ENCODE measurements around the gene CYP4A11. TPM values are rescaled to one million over a fixed set of nuclear protein-coding genes. Genes with fewer than 3 reads are reported as not detected.
"Not testable (repeated sequence)": the region's sequence is repeated elsewhere in the genome, so short reads cannot be mapped to it uniquely, and the experiment has no call there.

Gene CYP4A11
- total RNA-seq, 2 donors from 2014 or later, result not detected

DNA sequence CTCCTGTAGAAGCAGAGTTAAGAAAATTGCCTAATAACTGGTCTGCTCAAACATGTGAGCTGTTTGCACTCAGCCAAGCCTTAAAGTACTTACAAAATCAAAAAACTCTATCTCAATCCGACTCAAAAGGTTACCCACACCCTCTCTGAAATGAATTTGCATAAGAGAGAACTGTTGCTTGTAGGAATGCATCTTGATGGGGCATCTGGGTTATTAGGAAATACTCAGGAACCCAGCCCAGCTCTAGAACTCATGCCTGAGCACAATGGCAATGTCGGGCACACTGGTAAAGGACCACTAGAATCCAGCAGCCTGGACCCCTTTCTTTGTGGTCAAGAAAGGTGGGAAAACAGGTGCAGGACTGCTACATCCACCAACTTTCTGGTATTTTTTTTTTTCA is 6.4 kb upstream of the CYP4A11 start:
- ATAC-seq; DNase-seq (ENCODE audit: low spot score); H3K27ac Mint-ChIP-seq; H3K4me1 Mint-ChIP-seq (ENCODE audit: low read depth in 2 of 2); H3K36me3 Mint-ChIP-seq; H3K4me3 Mint-ChIP-seq; H3K9me3 Mint-ChIP-seq: not testable (repeated sequence)
- H3K27me3 Mint-ChIP-seq, result peaks cover 18 to 28% of the 10 kb centered on the region in 2 donors

DNA sequence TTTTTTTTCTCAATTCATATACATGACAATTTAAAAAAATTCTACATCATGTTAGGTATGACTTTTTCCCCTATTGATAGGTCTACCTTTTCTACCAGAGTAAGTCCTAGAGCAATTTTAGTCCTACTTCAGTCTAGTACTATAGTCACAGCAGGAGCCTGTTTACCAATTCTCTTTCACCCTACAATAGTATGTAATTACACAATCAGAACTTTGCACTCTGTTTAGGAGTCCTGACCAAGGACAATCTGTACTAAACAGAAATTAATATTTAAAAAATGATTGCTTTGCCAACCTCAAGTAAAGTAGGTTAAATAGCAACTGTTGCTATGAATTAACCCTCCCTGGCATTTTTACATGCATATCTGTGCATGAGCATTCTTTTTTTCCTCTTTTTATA is 810 bp upstream of the CYP4A11 start:
- ATAC-seq (no peak), DNase-seq (ENCODE audit: low spot score) (no peak)
- Mint-ChIP-seq H3K36me3 (no peaks in the 10 kb centered on the region), H3K4me3 (no peak overlapping the region), H3K27ac (no peak overlapping the region), H3K27me3 (peaks cover 13 to 24% of the 10 kb centered on the region in 2 donors), H3K4me1 (ENCODE audit: low read depth in 2 of 2) (no peaks in the 10 kb centered on the region), H3K9me3 (no peaks in the 10 kb centered on the region)

DNA sequence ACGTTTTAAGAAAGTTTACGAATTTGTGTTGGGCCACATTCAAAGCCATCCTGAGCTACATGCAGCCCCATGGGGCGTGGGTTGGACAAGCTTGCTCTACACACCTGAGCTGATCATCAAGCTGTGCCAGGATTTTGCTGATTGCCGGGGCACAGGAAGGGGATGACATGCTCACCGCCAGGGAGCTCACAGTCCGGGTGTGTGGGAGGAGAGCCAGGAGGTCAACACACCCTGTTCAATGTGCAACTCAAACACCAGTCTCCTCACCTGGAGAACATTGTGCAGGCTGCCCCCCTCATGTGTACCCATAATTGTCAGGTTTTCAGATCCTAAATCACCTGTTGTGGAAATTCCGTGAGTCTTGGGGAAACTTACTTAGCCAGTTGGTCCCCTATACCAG is 969 bp downstream of the CYP4A11 start:
- H3K27ac Mint-ChIP-seq, result no peak overlapping the region
- H3K9me3 Mint-ChIP-seq, result no peaks in the 10 kb centered on the region
- DNase-seq (ENCODE audit: low spot score) (no peak), ATAC-seq (no peak)
- no peaks in the 10 kb centered on the region for H3K36me3 Mint-ChIP-seq
- H3K4me1 Mint-ChIP-seq (ENCODE audit: low read depth in 2 of 2), result no peaks in the 10 kb centered on the region
- no peak overlapping the region for H3K4me3 Mint-ChIP-seq
- H3K27me3 Mint-ChIP-seq, result peaks cover 16 to 37% of the 10 kb centered on the region in 2 donors

DNA sequence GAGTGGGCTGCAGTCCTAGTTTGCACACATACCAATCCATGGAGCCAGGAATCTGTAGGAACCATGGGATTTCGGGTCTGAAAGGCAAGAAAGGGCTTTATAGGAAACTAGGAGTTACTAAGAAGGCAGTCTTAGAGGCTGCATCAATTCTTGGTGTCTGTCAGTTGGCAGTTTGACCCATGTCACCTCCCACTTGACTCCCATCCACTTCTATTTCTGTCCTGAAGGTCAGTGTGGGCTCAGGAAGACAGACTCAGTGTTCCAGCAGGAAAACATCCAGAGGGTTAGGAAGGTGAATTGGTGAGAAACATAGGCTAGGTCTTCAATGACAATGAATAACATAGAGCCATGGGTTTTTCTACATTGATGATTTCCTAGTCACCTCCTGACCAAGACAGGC is 4.0 kb downstream of the CYP4A11 start:
- Mint-ChIP-seq H3K9me3 (no peaks in the 10 kb centered on the region), H3K36me3 (no peaks in the 10 kb centered on the region), H3K27me3 (peaks cover 10 to 19% of the 10 kb centered on the region in 2 donors), H3K4me3 (no peak overlapping the region), H3K27ac (no peak overlapping the region), H3K4me1 (ENCODE audit: low read depth in 2 of 2) (no peaks in the 10 kb centered on the region)
- ATAC-seq, result no peak
- DNase-seq (ENCODE audit: low spot score), result no peak

DNA sequence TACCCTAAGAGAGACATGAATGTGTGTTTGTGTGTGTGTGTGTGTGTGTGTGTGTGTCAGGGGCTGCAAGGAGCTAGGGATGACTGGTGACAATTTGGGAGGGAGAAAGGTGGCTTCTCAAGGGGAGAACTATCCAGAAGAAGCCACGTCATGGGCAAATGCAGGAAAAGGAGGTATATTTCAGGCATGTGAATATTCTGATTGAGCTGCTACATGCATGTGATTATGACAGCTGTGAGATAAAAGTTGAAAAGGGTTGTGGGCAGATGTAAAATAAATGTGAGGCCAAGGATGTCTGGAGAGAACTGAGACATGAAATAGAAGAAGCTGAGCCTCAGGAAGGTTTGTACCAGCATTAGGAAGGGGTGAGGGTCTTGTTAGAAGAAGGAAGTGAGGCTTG is 4.5 kb downstream of the CYP4A11 start:
- Mint-ChIP-seq H3K4me3 (no peak overlapping the region), H3K4me1 (ENCODE audit: low read depth in 2 of 2) (no peaks in the 10 kb centered on the region), H3K27me3 (peaks cover 13 to 23% of the 10 kb centered on the region in 2 donors), H3K27ac (no peak overlapping the region), H3K9me3 (no peaks in the 10 kb centered on the region), H3K36me3 (no peaks in the 10 kb centered on the region)
- DNase-seq (ENCODE audit: low spot score) (no peak), ATAC-seq (no peak)

DNA sequence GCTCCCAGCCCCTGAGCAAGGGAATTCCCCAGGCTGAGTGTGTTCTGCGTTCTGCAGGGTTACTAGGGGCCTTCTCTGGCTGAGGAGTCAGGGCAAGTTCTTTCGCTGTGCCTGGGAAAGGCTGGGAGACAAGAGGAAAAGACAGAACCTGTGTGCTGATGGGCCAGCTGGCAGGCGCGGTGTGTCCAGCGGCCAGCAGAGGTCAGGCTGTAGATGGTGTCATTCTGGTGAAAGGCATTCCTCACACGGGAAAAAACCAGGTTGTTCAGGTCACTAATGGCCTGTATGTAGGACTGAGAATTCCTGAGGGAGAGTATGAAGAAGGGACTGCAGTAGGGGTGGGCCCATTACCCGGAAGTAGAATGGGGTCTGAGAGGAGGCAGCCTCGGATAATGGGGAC is 6.4 kb downstream of the CYP4A11 start:
- not testable (repeated sequence) for H3K4me3 Mint-ChIP-seq; H3K9me3 Mint-ChIP-seq; H3K4me1 Mint-ChIP-seq (ENCODE audit: low read depth in 2 of 2); H3K27ac Mint-ChIP-seq; ATAC-seq; H3K36me3 Mint-ChIP-seq; DNase-seq (ENCODE audit: low spot score)
- H3K27me3 Mint-ChIP-seq, result peaks cover 18 to 26% of the 10 kb centered on the region in 2 donors

DNA sequence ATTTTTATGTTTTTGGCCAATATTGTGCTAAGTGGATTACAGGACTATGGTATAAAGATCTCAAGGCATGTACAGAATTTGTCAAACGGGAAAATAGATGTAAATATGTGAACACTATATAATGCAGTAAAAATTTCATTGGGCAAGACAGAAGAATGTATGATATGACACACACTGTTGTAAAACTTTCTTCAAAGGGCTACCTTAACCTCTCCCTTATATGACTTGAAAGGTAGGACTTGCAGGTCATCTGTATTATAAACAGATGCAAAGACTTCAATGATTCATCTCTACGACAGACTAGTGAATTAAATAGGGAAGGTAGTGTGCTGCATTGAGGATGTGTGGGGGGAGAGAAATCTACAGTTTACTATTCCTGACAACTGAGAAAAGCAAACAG is 9.3 kb downstream of the CYP4A11 start:
- H3K4me1 Mint-ChIP-seq (ENCODE audit: low read depth in 2 of 2); H3K36me3 Mint-ChIP-seq; H3K27ac Mint-ChIP-seq; ATAC-seq; H3K4me3 Mint-ChIP-seq; H3K9me3 Mint-ChIP-seq; DNase-seq (ENCODE audit: low spot score): not testable (repeated sequence)
- peaks cover 24 to 39% of the 10 kb centered on the region in 2 donors for H3K27me3 Mint-ChIP-seq

DNA sequence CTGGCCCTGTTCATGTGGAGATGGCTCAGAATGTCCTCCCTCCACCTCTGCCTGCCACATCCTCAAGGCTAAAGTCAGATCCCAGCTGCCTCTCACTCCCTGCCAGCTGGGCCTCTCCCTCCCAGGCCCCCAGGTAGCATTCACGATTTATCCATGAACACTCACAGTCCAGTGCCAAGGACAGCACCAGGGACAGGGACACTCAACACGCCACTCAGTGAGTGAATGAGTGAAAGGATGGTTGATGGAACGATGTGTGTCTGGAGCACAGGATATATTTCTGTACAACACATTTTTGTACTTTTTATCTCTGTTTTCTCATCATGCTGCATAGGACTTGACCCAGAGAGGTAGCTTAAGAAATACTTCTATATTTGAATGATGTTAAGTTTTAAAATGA is 10.1 kb downstream of the CYP4A11 start:
- no peak overlapping the region for H3K4me3 Mint-ChIP-seq
- no peak overlapping the region for H3K27ac Mint-ChIP-seq
- DNase-seq (ENCODE audit: low spot score), result no peak
- H3K4me1 Mint-ChIP-seq (ENCODE audit: low read depth in 2 of 2), result no peaks in the 10 kb centered on the region
- H3K36me3 Mint-ChIP-seq, result no peaks in the 10 kb centered on the region
- peaks cover 22 to 40% of the 10 kb centered on the region in 2 donors for H3K27me3 Mint-ChIP-seq
- ATAC-seq, result no peak
- no peaks in the 10 kb centered on the region for H3K9me3 Mint-ChIP-seq

DNA sequence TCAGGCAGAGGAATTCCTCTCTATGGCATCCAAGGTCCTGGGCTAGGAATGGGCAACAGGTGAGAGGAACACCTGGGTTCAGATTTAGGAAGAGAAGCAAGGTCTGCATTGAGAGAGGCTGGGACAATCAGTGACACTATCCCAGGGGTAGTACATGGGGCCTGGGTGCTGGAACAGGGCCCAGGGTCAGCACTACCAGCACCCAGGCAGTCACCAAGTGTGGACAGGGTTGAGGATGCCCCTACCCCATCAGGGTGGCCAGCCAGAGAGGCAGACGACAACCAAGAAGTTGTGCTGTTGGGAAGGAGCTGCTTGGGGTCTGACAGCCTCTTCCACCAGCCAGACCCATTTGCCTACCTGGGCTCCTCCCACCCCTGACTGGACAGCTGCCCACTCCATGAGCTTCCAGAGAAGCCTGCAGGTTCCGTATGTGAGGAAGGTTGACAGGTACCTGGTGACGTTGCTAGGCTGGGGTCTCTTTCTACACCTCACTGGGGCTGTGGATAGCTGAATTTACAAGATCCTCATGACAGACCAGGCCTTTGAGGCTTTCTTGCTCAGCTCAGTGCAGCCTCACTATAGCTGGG is 13.9 kb downstream of the CYP4A11 start:
- ATAC-seq, result no peak
- peaks cover 8% of the 10 kb centered on the region for H3K36me3 Mint-ChIP-seq
- no peak for DNase-seq (ENCODE audit: low spot score)
- peaks cover 1% of the 10 kb centered on the region for H3K9me3 Mint-ChIP-seq
- H3K27me3 Mint-ChIP-seq, result peaks cover 30 to 59% of the 10 kb centered on the region in 2 donors
- H3K4me3 Mint-ChIP-seq, result no peak overlapping the region
- no peaks in the 10 kb centered on the region for H3K4me1 Mint-ChIP-seq (ENCODE audit: low read depth in 2 of 2)
- H3K27ac Mint-ChIP-seq, result no peak overlapping the region

DNA sequence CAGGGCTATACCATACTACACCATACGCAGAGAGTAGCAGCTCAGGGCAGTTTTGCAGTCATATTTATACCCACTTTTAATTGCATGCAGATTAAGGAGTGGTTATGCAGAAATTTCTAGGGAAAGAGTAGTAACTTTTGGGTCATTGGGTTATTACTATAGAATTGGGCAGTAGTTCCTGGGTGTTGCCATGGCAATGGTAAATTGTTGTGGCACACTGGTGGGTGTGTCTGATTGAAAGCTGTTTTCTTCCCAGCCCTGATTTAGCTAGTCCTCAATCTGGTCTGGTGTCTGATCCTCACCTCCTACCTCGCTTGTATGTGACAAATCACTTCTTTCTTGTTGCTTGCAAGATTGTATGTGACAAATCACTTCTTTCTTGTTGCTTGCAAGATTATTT is 30.5 kb downstream of the CYP4A11 start:
- ATAC-seq, result no peak
- no peak overlapping the region for H3K27ac Mint-ChIP-seq
- H3K36me3 Mint-ChIP-seq, result peaks cover 12% of the 10 kb centered on the region

DNA sequence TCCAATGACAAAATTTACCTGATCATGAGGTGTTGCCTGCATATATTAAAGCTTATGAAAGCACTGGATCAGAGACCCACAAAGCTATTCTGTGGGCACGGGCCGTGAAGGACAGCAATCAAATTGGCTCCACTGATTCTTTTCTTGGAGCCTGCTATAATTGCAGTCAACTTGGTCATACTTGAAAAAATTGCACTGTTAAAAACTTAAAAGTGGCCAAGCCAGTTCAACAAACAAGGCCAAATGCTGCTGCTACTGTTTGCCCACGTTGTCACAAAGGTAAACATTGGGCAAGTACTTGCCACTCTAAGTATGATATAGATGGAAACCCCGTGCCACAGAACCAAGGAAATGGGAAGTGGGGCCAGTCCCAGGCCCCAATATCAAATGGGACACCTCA is 37.8 kb downstream of the CYP4A11 start:
- Mint-ChIP-seq H3K4me3 (no peak overlapping the region), H3K27ac (no peak overlapping the region), H3K4me1 (ENCODE audit: low read depth in 2 of 2) (no peaks in the 10 kb centered on the region), H3K9me3 (peaks cover 4% of the 10 kb centered on the region), H3K27me3 (peaks cover 7 to 25% of the 10 kb centered on the region in 2 donors), H3K36me3 (peaks cover 10% of the 10 kb centered on the region)
- no peak for ATAC-seq
- DNase-seq (ENCODE audit: low spot score), result no peak

More for the DNA sequence above, 30.5 kb downstream of the CYP4A11 start:
- H3K27me3 Mint-ChIP-seq, result peaks cover 8 to 10% of the 10 kb centered on the region in 2 donors
- DNase-seq (ENCODE audit: low spot score), result no peak
- no peaks in the 10 kb centered on the region for H3K4me1 Mint-ChIP-seq (ENCODE audit: low read depth in 2 of 2)
- no peaks in the 10 kb centered on the region for H3K9me3 Mint-ChIP-seq
- H3K4me3 Mint-ChIP-seq, result no peak overlapping the region

DNA sequence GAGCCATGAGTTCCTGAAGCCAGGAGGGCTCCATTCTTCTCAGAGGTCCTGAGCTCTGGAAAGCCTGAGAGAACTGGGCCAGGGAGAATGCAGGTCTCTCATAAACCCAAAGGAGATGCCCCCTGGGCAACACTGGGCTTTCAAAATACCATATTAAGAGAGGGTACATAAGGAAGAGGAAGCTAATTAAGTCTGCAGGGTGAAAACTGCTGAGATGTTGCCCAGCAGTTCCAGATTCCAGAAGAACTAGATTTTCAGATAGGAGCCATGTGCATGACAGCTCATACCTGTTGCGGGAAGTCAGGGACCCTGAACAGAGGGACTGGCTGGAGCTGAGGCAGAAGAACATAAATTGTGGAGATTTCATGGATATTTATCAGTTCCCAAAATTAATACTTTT is 40.9 kb downstream of the CYP4A11 start:
- no peak for ATAC-seq
- H3K27ac Mint-ChIP-seq, result no peak overlapping the region

DNA sequence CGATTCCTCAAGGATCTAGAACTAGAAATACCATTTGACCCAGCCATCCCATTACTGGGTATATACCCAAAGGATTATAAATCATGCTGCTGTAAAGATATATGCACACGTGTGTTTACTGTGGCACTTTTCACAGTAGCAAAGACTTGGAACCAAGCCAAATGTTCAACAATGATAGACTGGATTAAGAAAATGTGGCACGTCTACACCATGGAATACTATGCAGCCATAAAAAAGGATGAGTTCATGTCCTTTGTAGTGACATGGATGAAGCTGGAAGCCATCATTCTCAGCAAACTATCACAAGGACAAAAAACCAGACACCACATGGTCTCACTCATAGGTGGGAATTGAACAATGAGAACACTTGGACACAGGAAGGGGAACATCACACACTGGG is 59.6 kb downstream of the CYP4A11 start:
- not testable (repeated sequence) for DNase-seq (ENCODE audit: low spot score); H3K36me3 Mint-ChIP-seq; H3K4me1 Mint-ChIP-seq (ENCODE audit: low read depth in 2 of 2); H3K27me3 Mint-ChIP-seq; H3K4me3 Mint-ChIP-seq; ATAC-seq; H3K27ac Mint-ChIP-seq; H3K9me3 Mint-ChIP-seq

More for the DNA sequence above, 40.9 kb downstream of the CYP4A11 start:
- peaks cover 4% of the 10 kb centered on the region for H3K9me3 Mint-ChIP-seq
- H3K4me3 Mint-ChIP-seq, result no peak overlapping the region
- peaks cover 10 to 25% of the 10 kb centered on the region in 2 donors for H3K27me3 Mint-ChIP-seq
- no peaks in the 10 kb centered on the region for H3K4me1 Mint-ChIP-seq (ENCODE audit: low read depth in 2 of 2)
- DNase-seq (ENCODE audit: low spot score), result no peak
- no peaks in the 10 kb centered on the region for H3K36me3 Mint-ChIP-seq
